SIG-M5 (cell line): Measurements from ENCODE around the gene CD226.

Experiments
- DNase-seq: peaks from one replicate; lab custom pipeline; 2025; lab: John Stamatoyannopoulos, UW

The CD226 gene

GRCh38 chr18:69814861-69815385, 132.8 kb downstream of the CD226 start:
- DNase-seq, result no peak

GRCh38 chr18:69813559-69813958, 134.1 kb downstream of the CD226 start:
- DNase-seq, result no peak

- no peak for DNase-seq
Measured at GRCh38 chr18:69808399-69808798, 139.3 kb downstream of the CD226 start.

- no peak for DNase-seq
Measured at GRCh38 chr18:69804776-69805501, 142.7 kb downstream of the CD226 start.
